ENCODE measurements around the gene OR2F2. TPM values are rescaled to one million over a fixed set of nuclear protein-coding genes. Genes with fewer than 3 reads are reported as not detected.

The OR2F2 gene, protein sequence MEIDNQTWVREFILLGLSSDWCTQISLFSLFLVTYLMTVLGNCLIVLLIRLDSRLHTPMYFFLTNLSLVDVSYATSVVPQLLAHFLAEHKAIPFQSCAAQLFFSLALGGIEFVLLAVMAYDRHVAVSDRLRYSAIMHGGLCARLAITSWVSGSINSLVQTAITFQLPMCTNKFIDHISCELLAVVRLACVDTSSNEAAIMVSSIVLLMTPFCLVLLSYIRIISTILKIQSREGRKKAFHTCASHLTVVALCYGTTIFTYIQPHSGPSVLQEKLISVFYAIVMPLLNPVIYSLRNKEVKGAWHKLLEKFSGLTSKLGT
- not detected for total RNA-seq
- long read RNA-seq, donor 1, result 0 reads
- long read RNA-seq, donor 2, result 0 reads

DNA sequence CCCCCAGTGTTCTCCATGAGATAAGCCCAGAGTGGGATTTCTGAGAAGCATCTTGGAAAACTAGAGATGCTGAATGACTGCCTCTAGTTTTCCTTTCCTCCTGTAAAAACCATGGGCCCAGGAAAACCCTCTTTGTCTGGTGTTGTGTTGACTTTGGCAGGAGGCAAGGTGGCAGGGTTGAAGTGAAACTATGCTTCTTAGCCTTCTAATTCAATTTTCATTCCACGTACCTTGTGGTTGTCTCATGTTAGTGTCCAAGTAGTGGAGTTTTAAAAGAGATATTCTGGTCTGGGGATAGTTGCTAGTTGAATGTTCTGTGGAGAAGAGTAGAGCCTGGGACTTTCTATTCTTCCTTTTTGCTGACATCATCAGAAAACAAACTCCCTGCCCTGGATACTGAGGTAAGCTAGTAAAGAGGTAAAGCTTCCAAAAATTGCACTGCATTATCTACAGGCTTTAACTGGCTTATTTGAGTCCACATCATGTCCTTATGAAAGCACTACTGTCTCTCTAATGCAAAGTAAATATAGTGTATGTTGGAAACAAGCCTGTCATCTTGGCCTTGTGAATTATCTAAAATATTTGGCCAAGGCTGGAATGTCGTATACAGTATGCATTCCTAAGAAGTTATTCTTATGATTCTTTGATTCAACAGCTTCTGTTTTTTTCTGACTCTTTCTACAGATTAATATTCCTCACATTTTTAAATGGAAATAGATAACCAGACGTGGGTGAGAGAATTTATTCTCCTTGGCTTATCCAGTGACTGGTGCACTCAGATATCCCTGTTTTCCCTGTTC is at the start of gene OR2F2:
Gene OR2F2, plus strand, starts transcription at position 708 of the 800 bp plus-strand sequence. Its CDS starts 0 bp downstream, at position 708.
- intact Hi-C loops (cut with DNase I, micrococcal nuclease), result no loop called here
- Histone ChIP-seq H3K4me3 (no peak within 1 kb of the TSS), H3K9me3 (no peaks in the 10 kb centered on the region), H3K4me1 (ENCODE audit: low read depth) (no peaks in the 10 kb centered on the region), H3K36me3 (ENCODE audit: low read depth) (no peaks in the 10 kb centered on the region)
- ATAC-seq, result no peak
- DNase-seq, result no peak
- TF ChIP-seq, protein P1, sequence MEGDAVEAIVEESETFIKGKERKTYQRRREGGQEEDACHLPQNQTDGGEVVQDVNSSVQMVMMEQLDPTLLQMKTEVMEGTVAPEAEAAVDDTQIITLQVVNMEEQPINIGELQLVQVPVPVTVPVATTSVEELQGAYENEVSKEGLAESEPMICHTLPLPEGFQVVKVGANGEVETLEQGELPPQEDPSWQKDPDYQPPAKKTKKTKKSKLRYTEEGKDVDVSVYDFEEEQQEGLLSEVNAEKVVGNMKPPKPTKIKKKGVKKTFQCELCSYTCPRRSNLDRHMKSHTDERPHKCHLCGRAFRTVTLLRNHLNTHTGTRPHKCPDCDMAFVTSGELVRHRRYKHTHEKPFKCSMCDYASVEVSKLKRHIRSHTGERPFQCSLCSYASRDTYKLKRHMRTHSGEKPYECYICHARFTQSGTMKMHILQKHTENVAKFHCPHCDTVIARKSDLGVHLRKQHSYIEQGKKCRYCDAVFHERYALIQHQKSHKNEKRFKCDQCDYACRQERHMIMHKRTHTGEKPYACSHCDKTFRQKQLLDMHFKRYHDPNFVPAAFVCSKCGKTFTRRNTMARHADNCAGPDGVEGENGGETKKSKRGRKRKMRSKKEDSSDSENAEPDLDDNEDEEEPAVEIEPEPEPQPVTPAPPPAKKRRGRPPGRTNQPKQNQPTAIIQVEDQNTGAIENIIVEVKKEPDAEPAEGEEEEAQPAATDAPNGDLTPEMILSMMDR (IDR thresholded peaks at IDR 0.05), result no peak

DNA sequence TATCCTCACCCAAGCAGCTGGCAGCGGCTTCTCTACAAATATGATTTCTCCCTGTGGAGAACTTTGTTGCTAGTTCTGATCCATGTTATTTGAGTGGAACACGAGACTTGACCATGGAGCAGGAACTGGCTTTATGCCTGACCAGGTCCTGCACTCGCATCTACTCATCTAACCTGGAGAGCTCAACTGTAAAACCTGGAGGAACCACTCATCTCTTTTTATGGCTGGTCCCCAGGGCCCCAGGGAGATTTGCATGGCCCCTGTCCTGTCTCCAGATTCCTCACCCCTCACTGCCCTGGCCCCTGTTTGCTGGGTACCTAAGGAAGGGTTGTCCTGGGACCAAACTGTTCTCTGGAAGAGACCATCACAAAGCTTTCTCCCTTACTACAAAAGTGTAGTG is 49.1 kb upstream of the OR2F2 start:
- Histone ChIP-seq H3K4me1 (ENCODE audit: low read depth) (peaks cover 4% of the 10 kb centered on the region), H3K9me3 (no peaks in the 10 kb centered on the region), H3K4me3 (no peak overlapping the region), H3K36me3 (ENCODE audit: low read depth) (no peaks in the 10 kb centered on the region)
- DNase-seq (no peak), ATAC-seq (no peak)
- TF ChIP-seq, protein P1 (IDR thresholded peaks at IDR 0.05), result no peak
- intact Hi-C loops (cut with DNase I, micrococcal nuclease), result no loop called here

DNA sequence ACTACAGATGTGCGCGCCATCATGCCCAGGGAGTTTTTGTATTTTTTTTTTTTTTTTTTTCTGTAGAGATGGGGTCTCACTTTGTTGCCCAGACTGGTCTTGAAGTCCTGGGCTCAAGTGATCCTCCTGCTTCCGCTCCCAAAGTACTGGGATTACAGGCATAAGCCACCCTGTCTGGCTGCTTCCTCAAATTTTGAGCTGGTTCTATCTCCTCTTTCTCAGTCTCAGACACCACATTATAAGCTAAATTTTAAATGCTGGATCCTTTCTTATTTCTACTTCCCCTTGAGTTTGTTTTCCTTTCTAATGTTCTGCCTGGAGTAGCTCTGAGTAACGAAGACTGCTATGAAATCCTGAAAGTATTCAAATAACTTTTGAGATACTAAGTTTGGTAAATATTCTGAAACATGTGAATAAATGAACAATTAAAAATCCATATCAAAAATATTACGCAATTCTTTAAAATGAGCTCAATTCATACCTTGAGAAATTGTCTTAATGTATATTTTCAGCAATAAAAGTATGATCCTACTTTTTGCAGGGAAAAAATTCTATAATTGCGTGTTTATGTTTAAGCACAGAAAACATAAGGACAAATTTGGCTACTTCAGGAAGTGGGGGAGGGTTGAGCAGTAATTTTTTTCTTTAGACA is 48.1 kb upstream of the OR2F2 start:
- no peaks in the 10 kb centered on the region for H3K36me3 ChIP-seq (ENCODE audit: low read depth)
- H3K4me1 ChIP-seq (ENCODE audit: low read depth), result peaks cover 4% of the 10 kb centered on the region
- H3K4me3 ChIP-seq, result no peak overlapping the region
- ATAC-seq (no peak), DNase-seq (no peak)
- TF ChIP-seq, protein P1 (IDR thresholded peaks at IDR 0.05), result no peak
- H3K9me3 ChIP-seq, result no peaks in the 10 kb centered on the region
- intact Hi-C loops (cut with DNase I, micrococcal nuclease), result no loop called here

DNA sequence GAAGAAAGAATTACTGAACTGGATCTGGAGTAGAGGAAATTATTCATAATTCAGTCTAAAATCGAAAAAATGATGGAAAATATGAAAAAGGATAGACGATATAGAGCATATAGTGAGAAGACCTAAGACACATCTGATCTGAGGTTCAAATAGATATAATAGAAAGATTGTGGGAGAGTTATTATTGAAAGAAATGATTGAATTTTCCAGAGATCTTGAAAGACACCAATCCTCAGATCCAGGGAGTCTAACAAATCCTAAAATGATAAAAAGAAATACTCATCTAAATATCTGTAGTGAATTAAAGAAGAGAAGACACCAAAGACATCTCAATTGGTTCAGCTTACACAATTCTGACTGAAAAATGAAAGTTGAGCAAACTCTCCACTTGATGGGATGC is 46.0 kb upstream of the OR2F2 start:
- TF ChIP-seq, protein P1 (IDR thresholded peaks at IDR 0.05), result no peak
- no peak overlapping the region for H3K4me3 ChIP-seq

DNA sequence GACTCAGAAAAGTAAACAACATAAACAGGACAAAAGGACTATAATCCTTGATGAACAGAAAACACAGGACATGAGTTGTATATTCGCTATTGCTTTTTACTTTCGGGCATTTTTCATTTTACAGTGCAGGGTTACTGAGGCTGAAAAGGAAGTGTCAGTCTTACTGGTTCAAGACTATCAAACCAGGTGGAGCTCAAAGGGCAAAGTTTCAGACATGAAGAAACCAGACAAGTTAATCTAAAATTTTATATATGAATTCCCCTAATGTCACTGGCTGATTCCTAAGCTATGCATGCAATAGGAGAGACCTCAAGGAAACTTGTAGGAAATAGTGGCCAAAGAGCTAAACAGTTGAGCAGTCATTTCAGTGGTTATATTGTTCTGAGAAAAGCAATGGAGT is 44.5 kb upstream of the OR2F2 start:
- no peaks in the 10 kb centered on the region for H3K9me3 ChIP-seq
- intact Hi-C loops (cut with DNase I, micrococcal nuclease), result no loop called here
- no peak overlapping the region for H3K4me3 ChIP-seq
- H3K4me1 ChIP-seq (ENCODE audit: low read depth), result no peaks in the 10 kb centered on the region
- TF ChIP-seq, protein P1 (IDR thresholded peaks at IDR 0.05), result no peak
- DNase-seq (no peak), ATAC-seq (peak; percentile 71)
- no peaks in the 10 kb centered on the region for H3K36me3 ChIP-seq (ENCODE audit: low read depth)

More for the DNA sequence above, 46.0 kb upstream of the OR2F2 start:
- no peaks in the 10 kb centered on the region for H3K36me3 ChIP-seq (ENCODE audit: low read depth)
- no peak for DNase-seq
- intact Hi-C loops (cut with DNase I, micrococcal nuclease), result no loop called here
- no peak for ATAC-seq
- H3K4me1 ChIP-seq (ENCODE audit: low read depth), result no peaks in the 10 kb centered on the region
- no peaks in the 10 kb centered on the region for H3K9me3 ChIP-seq

Data from mucosa of descending colon (tissue), 3 donors.